ENCODE data around the gene TMEM91.

The TMEM91 gene

GRCh38 chr19:41344162-41344561 lies 32.2 kb upstream of the TMEM91 start:
- TF ChIP-seq FOXP2 (optimal IDR thresholded peaks at IDR 0.05; ENCODE audit: borderline replicate concordance, extremely low read depth, extremely low read length, insufficient read depth) (no peak), SIN3A (IDR thresholded peaks at IDR 0.05; ENCODE audit: borderline replicate concordance, insufficient read depth, low read length) (no peak), REST (IDR thresholded peaks at IDR 0.05; ENCODE audit: insufficient read depth in 1 of 2, low read depth in 2 of 2, low read length in 2 of 2) (no peak), POLR2AphosphoS5 (IDR thresholded peaks at IDR 0.05; ENCODE audit: low read depth, low read length) (no peak), TAF1 (IDR thresholded peaks at IDR 0.05; ENCODE audit: borderline replicate concordance, insufficient read depth, low read length) (no peak)

- TF ChIP-seq SIN3A (IDR thresholded peaks at IDR 0.05; ENCODE audit: borderline replicate concordance, insufficient read depth, low read length) (no peak; the same call in 1 of the 2 replicates), FOXP2 (optimal IDR thresholded peaks at IDR 0.05; ENCODE audit: borderline replicate concordance, extremely low read depth, extremely low read length, insufficient read depth) (no peak)
Observed at GRCh38 chr19:41350735-41351338, 25.5 kb upstream of the TMEM91 start.

- TF ChIP-seq REST (IDR thresholded peaks at IDR 0.05; ENCODE audit: insufficient read depth in 1 of 2, low read depth in 2 of 2, low read length in 2 of 2) (0 out of 4 replicates have a peak, but pooled peaks of 1 of the 2 experiments have one; percentile 9), POLR2AphosphoS5 (IDR thresholded peaks at IDR 0.05; ENCODE audit: low read depth, low read length) (peak; percentile 43), FOXP2 (optimal IDR thresholded peaks at IDR 0.05; ENCODE audit: borderline replicate concordance, extremely low read depth, extremely low read length, insufficient read depth) (no peak), TAF1 (IDR thresholded peaks at IDR 0.05; ENCODE audit: borderline replicate concordance, insufficient read depth, low read length) (0 out of 2 replicates have a peak, but pooled peaks have one; percentile 29), SIN3A (IDR thresholded peaks at IDR 0.05; ENCODE audit: borderline replicate concordance, insufficient read depth, low read length) (peak; percentile 60; the same call in 1 of the 2 replicates)
Observed at GRCh38 chr19:41351339-41352245, 24.7 kb upstream of the TMEM91 start.

GRCh38 chr19:41352279-41352608 lies 24.1 kb upstream of the TMEM91 start:
- TF ChIP-seq POLR2AphosphoS5 (IDR thresholded peaks at IDR 0.05; ENCODE audit: low read depth, low read length) (no peak), SIN3A (IDR thresholded peaks at IDR 0.05; ENCODE audit: borderline replicate concordance, insufficient read depth, low read length) (no peak)

- TF ChIP-seq FOXP2 (optimal IDR thresholded peaks at IDR 0.05; ENCODE audit: borderline replicate concordance, extremely low read depth, extremely low read length, insufficient read depth): peak; percentile 38
- peak; percentile 39; the same call in 1 of the 2 replicates for TF ChIP-seq SIN3A (IDR thresholded peaks at IDR 0.05; ENCODE audit: borderline replicate concordance, insufficient read depth, low read length)
- TF ChIP-seq TAF1 (IDR thresholded peaks at IDR 0.05; ENCODE audit: borderline replicate concordance, insufficient read depth, low read length): peak; percentile 44; the same call in 1 of the 2 replicates
- TF ChIP-seq REST (IDR thresholded peaks at IDR 0.05; ENCODE audit: insufficient read depth in 1 of 2, low read depth in 2 of 2, low read length in 2 of 2): no peak
- TF ChIP-seq POLR2AphosphoS5 (IDR thresholded peaks at IDR 0.05; ENCODE audit: low read depth, low read length): no peak
Observed at GRCh38 chr19:41352609-41353465, 23.5 kb upstream of the TMEM91 start.

Data from PFSK-1 (cell line).